AG04450 (cell line): ENCODE data around the gene ANKRD28. TPM values are rescaled to one million over a fixed set of nuclear protein-coding genes. Genes with fewer than 3 reads are reported as not detected.

Experiments
- CTCF ChIA-PET: fragments of 300-600, 350-600 bp; formaldehyde crosslinking; extraction: SDS; loops from one replicate; lab custom pipeline; 2022; ENCODE audit warnings: antibody characterized with exemption, inconsistent platforms; lab: Charles Lee
- POLR2A ChIA-PET: fragments of 350-600 bp; formaldehyde crosslinking; extraction: SDS; loops from one replicate; lab custom pipeline; 2021; ENCODE audit warnings: antibody characterized with exemption, inconsistent platforms; lab: Yijun Ruan, JAX
- DNase-seq: peaks from one replicate; pipeline ENCODE4 v3.0.0-alpha.2; 2011; ENCODE audit warnings: low read depth, low spot score
- H3K27ac ChIP-seq: one replicate; pipeline ENCODE4 v1.5.1; 2012; ENCODE audit warnings: low read depth, low read length, control low read depth
- H3K27me3 ChIP-seq: one replicate; pipeline ENCODE4 v1.6.0; 2012; ENCODE audit warnings: low read length; ENCODE audit not compliant: control insufficient read depth, insufficient read depth
- H3K4me3 ChIP-seq: 2 replicates; pipeline ENCODE4 v1.5.1; 2011; ENCODE audit warnings: mild to moderate bottlenecking, low read depth, low read length, control low read depth
- H3K9me3 ChIP-seq: 2 replicates; pipeline ENCODE4 v1.5.1; 2012; ENCODE audit warnings: low read length; ENCODE audit not compliant: control insufficient read depth, insufficient read depth
- CTCF ChIP-seq: IDR thresholded peaks from 2 replicates; pipeline ENCODE4 v1.5.1; 2011; ENCODE audit warnings: low read depth, low read length, control low read depth, inconsistent platforms
- polyA plus RNA-seq: library from polyadenylated mRNA; depleted of rRNA; stranded (reverse); fragments of >200 nt; gene quantifications from 2 replicates; pipeline ENCODE4 v1.2.3, GENCODE V29; 2011

The ANKRD28 gene
- polyA plus RNA-seq, 1 experiment = 134 TPM

- H3K27me3 ChIP-seq = no peaks in the 10 kb centered on the region
- no peak overlapping the region for H3K27ac ChIP-seq
- H3K4me3 ChIP-seq = no peak overlapping the region
- ChIA-PET POLR2A (no interaction called here), CTCF (interaction anchor here (0.5 to 1.0 kb wide), 2 partner anchors 52 to 79 kb away, joined by 3 to 6 read pairs; no protein-coding TSS in a partner anchor)
- no peak for TF ChIP-seq CTCF
- no peaks in the 10 kb centered on the region for H3K9me3 ChIP-seq
- no peak for DNase-seq
Observed at GRCh38 chr3:15682561-15683185, 115.1 kb downstream of the ANKRD28 start.

- DNase-seq = no peak
- Histone ChIP-seq H3K4me3 (no peak overlapping the region), H3K27me3 (no peaks in the 10 kb centered on the region), H3K9me3 (no peaks in the 10 kb centered on the region), H3K27ac (no peak overlapping the region)
- no peak for TF ChIP-seq CTCF
- ChIA-PET CTCF (no interaction called here), POLR2A (no interaction called here)
Observed at GRCh38 chr3:15681668-15682067, 116.1 kb downstream of the ANKRD28 start.

- CTCF ChIA-PET = no interaction called here
Observed at GRCh38 chr3:15679306-15679705, 118.5 kb downstream of the ANKRD28 start.

GRCh38 chr3:15676259-15676658 lies 121.5 kb downstream of the ANKRD28 start:
- TF ChIP-seq CTCF = no peak
- CTCF ChIA-PET = interaction anchor here (1.4 kb wide), 1 partner anchor 11 kb away, joined by 3 read pairs; no protein-coding TSS in a partner anchor
- H3K9me3 ChIP-seq = no peaks in the 10 kb centered on the region
- H3K4me3 ChIP-seq = no peak overlapping the region
- no peak for DNase-seq
- no peak overlapping the region for H3K27ac ChIP-seq
- no peaks in the 10 kb centered on the region for H3K27me3 ChIP-seq
- POLR2A ChIA-PET = no interaction called here

More at GRCh38 chr3:15679306-15679705, 118.5 kb downstream of the ANKRD28 start:
- Histone ChIP-seq H3K27ac (no peak overlapping the region), H3K9me3 (no peaks in the 10 kb centered on the region), H3K27me3 (no peaks in the 10 kb centered on the region), H3K4me3 (no peak overlapping the region)
- TF ChIP-seq CTCF = no peak
- POLR2A ChIA-PET = interaction anchor here (0.5 kb wide), 1 partner anchor 36 kb away, joined by 3 read pairs; no protein-coding TSS in a partner anchor
- no peak for DNase-seq

GRCh38 chr3:15673536-15673935 lies 124.2 kb downstream of the ANKRD28 start:
- ChIA-PET POLR2A (no interaction called here), CTCF (no interaction called here)
- TF ChIP-seq CTCF = no peak
- no peak overlapping the region for H3K4me3 ChIP-seq
- no peak overlapping the region for H3K27ac ChIP-seq
- no peaks in the 10 kb centered on the region for H3K27me3 ChIP-seq
- H3K9me3 ChIP-seq = no peaks in the 10 kb centered on the region
- DNase-seq = no peak
